HT-29 (cell line): ENCODE measurements around the gene UPK3A. TPM values are rescaled to one million over a fixed set of nuclear protein-coding genes. Genes with fewer than 3 reads are reported as not detected.
"Not testable (repeated sequence)": the region's sequence is repeated elsewhere in the genome, so short reads cannot be mapped to it uniquely, and the experiment has no call there.

Experiments used
- DNase-seq: peaks from one replicate; pipeline ENCODE4 v3.0.0-alpha.2; 2015; ENCODE audit warnings: low spot score
- total RNA-seq: library from RNA; depleted of rRNA; stranded (reverse); fragments of >200 nt; shearing (Covaris generic); gene quantifications from 2 replicates; pipeline ENCODE4 v1.2.3, GENCODE V29; 2014

UPK3A gene
- total RNA-seq, 1 experiment from 2014 or later, result 6.0 TPM

GRCh38 chr22:45278125-45278524 is 6.6 kb upstream of the UPK3A start:
- no peak for DNase-seq

- peak; percentile 60 for DNase-seq
Measured at GRCh38 chr22:45280587-45280980, 4.2 kb upstream of the UPK3A start.

- DNase-seq, result no peak
Measured at GRCh38 chr22:45281010-45281409, 3.7 kb upstream of the UPK3A start.

GRCh38 chr22:45285263-45286058 is 712 bp downstream of the UPK3A start:
- no peak for DNase-seq

GRCh38 chr22:45286854-45287551 is 2.3 kb downstream of the UPK3A start:
- no peak for DNase-seq

GRCh38 chr22:45290410-45290936 is 5.7 kb downstream of the UPK3A start:
- DNase-seq, result no peak

- no peak for DNase-seq
Measured at GRCh38 chr22:45291061-45291930, 6.5 kb downstream of the UPK3A start.

GRCh38 chr22:45291931-45292290 is 7.2 kb downstream of the UPK3A start:
- no peak for DNase-seq

- no peak for DNase-seq
Measured at GRCh38 chr22:45292731-45293442, 8.1 kb downstream of the UPK3A start.

GRCh38 chr22:45294030-45294429 is 9.3 kb downstream of the UPK3A start:
- peak; percentile 37 for DNase-seq

GRCh38 chr22:45295004-45295403 is 10.3 kb downstream of the UPK3A start:
- not testable (repeated sequence) for DNase-seq

- DNase-seq, result no peak
Measured at GRCh38 chr22:45295492-45295891, 10.7 kb downstream of the UPK3A start.

- no peak for DNase-seq
Measured at GRCh38 chr22:45296628-45297297, 12.0 kb downstream of the UPK3A start.

GRCh38 chr22:45298934-45299505 is 14.3 kb downstream of the UPK3A start:
- DNase-seq, result no peak

GRCh38 chr22:45302751-45303150 is 18.0 kb downstream of the UPK3A start:
- DNase-seq, result no peak

- DNase-seq, result no peak
Measured at GRCh38 chr22:45303181-45303580, 18.4 kb downstream of the UPK3A start.

- no peak for DNase-seq
Measured at GRCh38 chr22:45304971-45305370, 20.2 kb downstream of the UPK3A start.

- DNase-seq, result no peak
Measured at GRCh38 chr22:45305456-45306075, 20.8 kb downstream of the UPK3A start.

- no peak for DNase-seq
Measured at GRCh38 chr22:45306139-45306538, 21.4 kb downstream of the UPK3A start.
